Uterus (tissue), 4 donors: ENCODE measurements around the gene RNF217. TPM values are rescaled to one million over a fixed set of nuclear protein-coding genes. Genes with fewer than 3 reads are reported as not detected.

Experiments used
- DNase-seq, 2 donors: peaks; one replicate each; pipeline ENCODE4 v3.0.0-alpha.2; 2019 to 2020
- H3K27ac ChIP-seq, 2 donors: fragments of 200-600 bp; sonication (generic); 1 replicate in 1 of 2; 2 replicates in 1 of 2; pipeline ENCODE4 v1.5.1; 2016 to 2018
- H3K27me3 ChIP-seq, 2 donors: fragments of 200-600 bp; sonication (generic); one replicate each; pipeline ENCODE4 v1.5.1; 2018 to 2019; ENCODE audit warnings: control low read depth in 1 of 2
- H3K36me3 ChIP-seq, 2 donors: fragments of 200-600 bp; sonication (generic); one replicate each; pipeline ENCODE4 v1.5.1; 2019; ENCODE audit warnings: control low read depth in 1 of 2
- H3K4me1 ChIP-seq, 2 donors: fragments of 200-600 bp; sonication (generic); one replicate each; pipeline ENCODE4 v1.5.1; 2018 to 2019; ENCODE audit warnings: control low read depth in 1 of 2
- H3K4me3 ChIP-seq, 2 donors: fragments of 200-600 bp; sonication (generic); 1 replicate in 1 of 2; 2 replicates in 1 of 2; pipeline ENCODE4 v1.5.1; 2018 to 2019; ENCODE audit warnings: mild to moderate bottlenecking in 1 of 2
- H3K9me3 ChIP-seq, 2 donors: fragments of 200-600 bp; sonication (generic); one replicate each; pipeline ENCODE4 v1.5.1; 2019; ENCODE audit warnings: control low read depth in 1 of 2
- POLR2A ChIP-seq, 2 donors: fragments of 450-650 bp; IDR thresholded peaks; one replicate each; pipeline ENCODE4 v1.6.1; 2016; ENCODE audit warnings: antibody characterized with exemption in 2 of 2, mild to moderate bottlenecking in 1 of 2, moderate library complexity in 1 of 2
- intact Hi-C: fragments of 100-400 bp; cut with DNase I; formaldehyde crosslinking; loops from one replicate; pipeline ENCODE4 v1.15.1; 2023; ENCODE audit warnings: low total_unique reads
- total RNA-seq, 4 donors: library from RNA; depleted of rRNA in 3 of 4; stranded (reverse); fragments of >200 nt in 3 of 4; gene quantifications; one replicate each; pipeline versions ENCODE4 v1.1.0 to v1.2.4, GENCODE V29; 2014 to 2023
- TF ChIP-seq, protein P1 (sequence below), 4 experiments: fragments of 200-600 bp in 2 of 4; fragments of 450-650 bp in 2 of 4; sonication (generic) in 2 of 4; IDR thresholded peaks; one replicate each; pipeline ENCODE4 v1.5.1; 2016 to 2019; ENCODE audit warnings: antibody characterized with exemption in 4 of 4, mild to moderate bottlenecking in 2 of 4, moderate library complexity in 1 of 4
- donor health status: DM: yes; HTN: yes; CAD: no.

Gene RNF217
- total RNA-seq, 4 donors from 2014 or later: 22.9 to 42.0 (median 29.0) TPM

DNA sequence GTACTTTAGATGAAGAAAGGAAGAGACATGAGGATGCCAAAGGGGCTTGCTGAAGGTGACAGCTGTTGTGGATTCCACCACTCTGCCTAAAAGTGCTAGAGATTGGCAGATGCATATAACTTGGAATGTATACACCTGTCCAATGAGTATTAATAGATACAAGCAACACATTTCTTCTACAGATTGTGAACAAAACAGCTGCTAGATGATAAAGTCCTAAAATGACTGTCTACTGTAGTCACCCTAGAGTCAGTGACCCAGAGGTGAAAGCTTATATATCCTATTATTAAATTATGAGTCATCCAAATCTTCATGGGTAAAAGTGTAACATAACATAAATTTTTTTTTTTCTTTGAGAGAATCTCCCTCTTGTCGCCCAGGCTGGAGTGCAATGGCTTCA, 5.2 kb downstream of the RNF217 start:
- intact Hi-C loops: no loop called here
- H3K4me3 ChIP-seq: no peak overlapping the region

DNA sequence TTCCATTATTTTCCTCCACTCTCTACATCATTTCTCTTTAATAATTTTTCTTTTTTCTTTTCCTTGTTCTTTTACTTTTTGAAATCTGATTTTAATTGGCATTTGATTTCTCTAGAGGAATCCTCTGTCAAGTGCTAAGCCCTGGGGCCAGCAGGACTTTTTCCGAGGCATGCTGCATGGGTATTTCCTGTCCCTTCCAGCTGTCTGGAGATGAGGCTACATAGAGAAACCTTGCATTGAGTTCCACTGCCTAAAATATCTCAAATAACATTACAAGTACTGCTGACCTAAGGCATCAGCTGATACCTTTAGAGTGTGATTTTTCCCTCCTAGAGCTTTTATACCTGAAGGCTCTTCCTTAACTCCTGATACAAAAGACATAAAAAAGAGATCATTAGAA, 6.2 kb downstream of the RNF217 start:
- no peaks in the 10 kb centered on the region for H3K9me3 ChIP-seq
- DNase-seq: no peak
- no peak for TF ChIP-seq POLR2A (IDR thresholded peaks at IDR 0.05)
- TF ChIP-seq, protein P1, sequence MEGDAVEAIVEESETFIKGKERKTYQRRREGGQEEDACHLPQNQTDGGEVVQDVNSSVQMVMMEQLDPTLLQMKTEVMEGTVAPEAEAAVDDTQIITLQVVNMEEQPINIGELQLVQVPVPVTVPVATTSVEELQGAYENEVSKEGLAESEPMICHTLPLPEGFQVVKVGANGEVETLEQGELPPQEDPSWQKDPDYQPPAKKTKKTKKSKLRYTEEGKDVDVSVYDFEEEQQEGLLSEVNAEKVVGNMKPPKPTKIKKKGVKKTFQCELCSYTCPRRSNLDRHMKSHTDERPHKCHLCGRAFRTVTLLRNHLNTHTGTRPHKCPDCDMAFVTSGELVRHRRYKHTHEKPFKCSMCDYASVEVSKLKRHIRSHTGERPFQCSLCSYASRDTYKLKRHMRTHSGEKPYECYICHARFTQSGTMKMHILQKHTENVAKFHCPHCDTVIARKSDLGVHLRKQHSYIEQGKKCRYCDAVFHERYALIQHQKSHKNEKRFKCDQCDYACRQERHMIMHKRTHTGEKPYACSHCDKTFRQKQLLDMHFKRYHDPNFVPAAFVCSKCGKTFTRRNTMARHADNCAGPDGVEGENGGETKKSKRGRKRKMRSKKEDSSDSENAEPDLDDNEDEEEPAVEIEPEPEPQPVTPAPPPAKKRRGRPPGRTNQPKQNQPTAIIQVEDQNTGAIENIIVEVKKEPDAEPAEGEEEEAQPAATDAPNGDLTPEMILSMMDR (IDR thresholded peaks at IDR 0.05): no peak
- H3K27me3 ChIP-seq: no peaks in the 10 kb centered on the region
- intact Hi-C loops: no loop called here
- no peaks in the 10 kb centered on the region for H3K36me3 ChIP-seq
- no peaks in the 10 kb centered on the region for H3K4me1 ChIP-seq
- no peak overlapping the region for H3K27ac ChIP-seq
- H3K4me3 ChIP-seq: no peak overlapping the region

More for the DNA sequence above, 5.2 kb downstream of the RNF217 start:
- Histone ChIP-seq H3K27ac (no peak overlapping the region), H3K27me3 (no peaks in the 10 kb centered on the region), H3K36me3 (no peaks in the 10 kb centered on the region), H3K4me1 (no peaks in the 10 kb centered on the region), H3K9me3 (no peaks in the 10 kb centered on the region)
- TF ChIP-seq, protein P1 (IDR thresholded peaks at IDR 0.05): no peak
- TF ChIP-seq POLR2A (IDR thresholded peaks at IDR 0.05): no peak
- no peak for DNase-seq

GRCh38 chr6:124970243-124970642, 8.0 kb downstream of the RNF217 start:
- no peak overlapping the region for H3K4me3 ChIP-seq
- TF ChIP-seq POLR2A (IDR thresholded peaks at IDR 0.05): no peak
- TF ChIP-seq, protein P1 (IDR thresholded peaks at IDR 0.05): no peak
- H3K36me3 ChIP-seq: no peaks in the 10 kb centered on the region
- no peaks in the 10 kb centered on the region for H3K4me1 ChIP-seq
- H3K27me3 ChIP-seq: no peaks in the 10 kb centered on the region
- DNase-seq: no peak
- intact Hi-C loops: no loop called here
- H3K9me3 ChIP-seq: no peaks in the 10 kb centered on the region
- H3K27ac ChIP-seq: no peak overlapping the region

- H3K27ac ChIP-seq: no peak overlapping the region
- no peaks in the 10 kb centered on the region for H3K4me1 ChIP-seq
- no peak for DNase-seq
- H3K9me3 ChIP-seq: no peaks in the 10 kb centered on the region
- intact Hi-C loops: no loop called here
- no peak overlapping the region for H3K4me3 ChIP-seq
- no peaks in the 10 kb centered on the region for H3K36me3 ChIP-seq
- TF ChIP-seq POLR2A (IDR thresholded peaks at IDR 0.05): no peak
- TF ChIP-seq, protein P1 (IDR thresholded peaks at IDR 0.05): no peak
- no peaks in the 10 kb centered on the region for H3K27me3 ChIP-seq
Observed at GRCh38 chr6:124970763-124971162, 8.5 kb downstream of the RNF217 start.

DNA sequence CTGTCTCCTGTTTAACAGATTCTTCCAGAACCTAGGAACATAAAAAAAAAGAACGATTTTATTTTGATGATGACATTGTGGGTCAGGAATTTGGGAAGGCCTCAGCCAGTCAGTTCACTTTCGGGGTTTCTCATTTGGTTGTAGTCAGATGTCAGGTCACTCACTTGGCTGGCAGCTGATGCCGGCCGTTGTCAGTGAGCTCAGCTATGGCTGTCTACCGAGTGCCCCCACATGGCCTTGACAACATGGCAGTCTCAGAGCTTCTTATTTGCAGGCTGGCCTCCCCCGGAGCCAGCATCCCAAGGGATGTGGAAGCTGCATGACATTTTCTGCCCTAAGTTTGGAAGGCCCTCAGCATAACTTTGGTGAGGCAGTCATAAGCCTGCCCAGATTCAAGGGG, 11.5 kb downstream of the RNF217 start:
- TF ChIP-seq, protein P1 (IDR thresholded peaks at IDR 0.05): no peak
- no peak for TF ChIP-seq POLR2A (IDR thresholded peaks at IDR 0.05)
- Histone ChIP-seq H3K4me1 (no peaks in the 10 kb centered on the region), H3K36me3 (no peaks in the 10 kb centered on the region)

More for the DNA sequence above, 11.5 kb downstream of the RNF217 start:
- no peak overlapping the region for H3K27ac ChIP-seq
- no peak overlapping the region for H3K4me3 ChIP-seq
- intact Hi-C loops: no loop called here
- H3K9me3 ChIP-seq: no peaks in the 10 kb centered on the region
- DNase-seq: no peak
- H3K27me3 ChIP-seq: no peaks in the 10 kb centered on the region
